Hepatocyte (in vitro differentiated cells): ENCODE data around the gene UQCR10.

Experiments used
- CTCF ChIP-seq: fragments of 200-600 bp; sonication (generic); IDR thresholded peaks from 2 replicates; pipeline ENCODE4 v1.5.1; 2016; ENCODE audit warnings: antibody characterized with exemption, mild to moderate bottlenecking; ENCODE audit not compliant: poor library complexity
- EZH2phosphoT487 ChIP-seq: fragments of 200-600 bp; sonication (generic); IDR thresholded peaks from one replicate; pipeline ENCODE4 v1.6.1; 2018; ENCODE audit warnings: antibody characterized with exemption, mild to moderate bottlenecking, low read depth, moderate library complexity; ENCODE audit not compliant: unreplicated experiment, severe bottlenecking

- TF ChIP-seq EZH2phosphoT487 (no peak), CTCF (no peak)
Observed at GRCh38 chr22:29718949-29719898, 47.9 kb upstream of the UQCR10 start.
